Stimulated activated CD4-positive, alpha-beta T cell treated with anti-CD3 and anti-CD28 coated beads, Interleukin-12 subunit alpha, Interleukin-12 subunit beta, amount 100 ng/mL, for 4 hours (primary cell): ENCODE data around the gene TLNRD1.
A peak's percentile ranks its signal among the peaks of the same experiment; 100 is the strongest.
"Not testable (repeated sequence)": the region's sequence is repeated elsewhere in the genome, so short reads cannot be mapped to it uniquely, and the experiment has no call there.

ENCODE experiments used
- DNase-seq: peaks from one replicate; pipeline ENCODE4 v3.0.0-alpha.2; 2020

Gene TLNRD1

GRCh38 chr15:81000624-81001151 lies at the start of gene TLNRD1:
TSS of gene TLNRD1 (plus strand) at chr15:81000923. CDS start at chr15:81002272, 1,349 bp downstream.
- DNase-seq = peak; percentile 77

GRCh38 chr15:80951941-80952340 lies 48.8 kb upstream of the TLNRD1 start:
- no peak for DNase-seq

GRCh38 chr15:80953001-80953952 lies 47.4 kb upstream of the TLNRD1 start:
- DNase-seq = no peak

GRCh38 chr15:80953953-80954778 lies 46.6 kb upstream of the TLNRD1 start:
- DNase-seq = no peak

GRCh38 chr15:80955571-80956452 lies 44.9 kb upstream of the TLNRD1 start:
- peak; percentile 40 for DNase-seq

- DNase-seq = no peak
Measured at GRCh38 chr15:80957556-80957955, 43.2 kb upstream of the TLNRD1 start.

- no peak for DNase-seq
Measured at GRCh38 chr15:80957976-80958375, 42.7 kb upstream of the TLNRD1 start.

- no peak for DNase-seq
Measured at GRCh38 chr15:80958818-80959495, 41.8 kb upstream of the TLNRD1 start.

GRCh38 chr15:80965454-80965853 lies 35.3 kb upstream of the TLNRD1 start:
- not testable (repeated sequence) for DNase-seq

GRCh38 chr15:80966431-80967197 lies 34.1 kb upstream of the TLNRD1 start:
- no peak for DNase-seq

GRCh38 chr15:80967451-80967850 lies 33.3 kb upstream of the TLNRD1 start:
- DNase-seq = no peak

GRCh38 chr15:80967991-80968510 lies 32.7 kb upstream of the TLNRD1 start:
- no peak for DNase-seq

- DNase-seq = no peak
Measured at GRCh38 chr15:80969316-80969715, 31.4 kb upstream of the TLNRD1 start.

GRCh38 chr15:80970018-80970657 lies 30.6 kb upstream of the TLNRD1 start:
- DNase-seq = peak; percentile 57

GRCh38 chr15:80970658-80971057 lies 30.1 kb upstream of the TLNRD1 start:
- DNase-seq = no peak

GRCh38 chr15:80971143-80971542 lies 29.6 kb upstream of the TLNRD1 start:
- DNase-seq = no peak

- no peak for DNase-seq
Measured at GRCh38 chr15:80972276-80972675, 28.4 kb upstream of the TLNRD1 start.

- no peak for DNase-seq
Measured at GRCh38 chr15:80974914-80975313, 25.8 kb upstream of the TLNRD1 start.

GRCh38 chr15:80976851-80977250 lies 23.9 kb upstream of the TLNRD1 start:
- DNase-seq = no peak

GRCh38 chr15:80977627-80978036 lies 23.1 kb upstream of the TLNRD1 start:
- DNase-seq = peak; percentile 20
